GM23338 (cell line): ENCODE results near the gene OXCT1. TPM values are rescaled to one million over a fixed set of nuclear protein-coding genes. Genes with fewer than 3 reads are reported as not detected.

Experiments
- ATAC-seq: fragments of 200-7000 bp; cut with Tn5 transposase; 3 replicates; pipeline ENCODE4 v1.9.1; 2020
- DNase-seq: peaks from one replicate; pipeline ENCODE4 v3.0.0-alpha.2; 2015; ENCODE audit warnings: low spot score
- H2AFZ ChIP-seq: fragments of 200-600 bp; sonication (generic); 2 replicates; pipeline ENCODE4 v1.8.0; 2016; ENCODE audit warnings: antibody characterized with exemption, mild to moderate bottlenecking, moderate library complexity
- H3F3A ChIP-seq: fragments of 200-600 bp; sonication (generic); replicated peaks from 2 replicates; pipeline ENCODE4 v1.8.0; 2017; ENCODE audit warnings: antibody characterized with exemption, mixed run types, low read depth
- H3K27ac ChIP-seq: fragments of 200-600 bp; sonication (generic); 2 replicates; pipeline ENCODE4 v1.6.1; 2016; ENCODE audit warnings: low read depth
- H3K27me3 ChIP-seq: fragments of 200-600 bp; sonication (generic); 2 replicates; pipeline ENCODE4 v1.8.0; 2016; ENCODE audit warnings: mild to moderate bottlenecking, mixed run types, moderate library complexity; ENCODE audit not compliant: insufficient read depth
- H3K36me3 ChIP-seq: fragments of 200-600 bp; sonication (generic); 2 replicates; pipeline ENCODE4 v1.8.0; 2016; ENCODE audit warnings: mild to moderate bottlenecking; ENCODE audit not compliant: insufficient read depth
- H3K4me1 ChIP-seq: fragments of 200-600 bp; sonication (generic); 2 replicates; pipeline ENCODE4 v1.8.0; 2016; ENCODE audit warnings: mild to moderate bottlenecking, moderate library complexity; ENCODE audit not compliant: insufficient read depth
- H3K4me2 ChIP-seq: fragments of 200-600 bp; sonication (generic); 2 replicates; pipeline ENCODE4 v1.7.1; 2017; ENCODE audit warnings: mixed run types
- H3K4me3 ChIP-seq: fragments of 200-600 bp; sonication (generic); 2 replicates; pipeline ENCODE4 v1.6.1; 2016; ENCODE audit warnings: mixed run types
- H3K79me2 ChIP-seq: fragments of 200-600 bp; sonication (generic); replicated peaks from 2 replicates; pipeline ENCODE4 v1.8.0; 2017; ENCODE audit warnings: mild to moderate bottlenecking; ENCODE audit not compliant: insufficient read depth
- H3K9me2 ChIP-seq: fragments of 200-600 bp; sonication (generic); 2 replicates; pipeline ENCODE4 v1.8.0; 2017; ENCODE audit not compliant: insufficient read depth
- H4K20me1 ChIP-seq: fragments of 200-600 bp; sonication (generic); replicated peaks from 2 replicates; pipeline ENCODE4 v1.8.0; 2017; ENCODE audit warnings: mild to moderate bottlenecking; ENCODE audit not compliant: insufficient read depth
- H3K27ac Mint-ChIP-seq: 2 replicates; pipeline ENCODE4 v1.8.0; 2020; ENCODE audit warnings: inconsistent platforms, mild to moderate bottlenecking, moderate library complexity, mixed read lengths
- H3K27me3 Mint-ChIP-seq: 3 replicates; pipeline ENCODE4 v1.8.0; 2022; ENCODE audit warnings: low read depth, mild to moderate bottlenecking, moderate library complexity, mixed read lengths, inconsistent platforms; ENCODE audit not compliant: insufficient read depth, poor library complexity
- H3K36me3 Mint-ChIP-seq: 3 replicates; pipeline ENCODE4 v1.8.0; 2021; ENCODE audit warnings: low read depth, mild to moderate bottlenecking, inconsistent platforms, moderate library complexity, mixed read lengths
- H3K4me1 Mint-ChIP-seq: 3 replicates; pipeline ENCODE4 v1.8.0; 2020; ENCODE audit warnings: mild to moderate bottlenecking, inconsistent platforms, mixed read lengths
- H3K4me3 Mint-ChIP-seq: 3 replicates; pipeline ENCODE4 v1.8.0; 2021; ENCODE audit warnings: moderate library complexity, mild to moderate bottlenecking, inconsistent platforms, mixed read lengths
- H3K9me3 Mint-ChIP-seq: 3 replicates; pipeline ENCODE4 v1.8.0; 2020; ENCODE audit warnings: moderate library complexity, mild to moderate bottlenecking, inconsistent platforms, mixed read lengths
- CREB1 ChIP-seq: fragments of 250-450 bp; sonication (Bioruptor Pico); IDR thresholded peaks from 2 replicates; pipeline ENCODE4 v1.5.0; 2020; ENCODE audit warnings: low read depth, mild to moderate bottlenecking, moderate library complexity
- CTCF ChIP-seq, 2 experiments: fragments of 200-600 bp in 1 of 2; sonication (generic) in 1 of 2; conservative IDR thresholded peaks; 2 replicates each; pipeline versions ENCODE4 v1.5.1 to v1.6.1; 2016 to 2017; ENCODE audit warnings: antibody characterized with exemption in 2 of 2, low read depth in 2 of 2, mild to moderate bottlenecking in 2 of 2, moderate library complexity in 1 of 2
- ETS1 ChIP-seq: IDR thresholded peaks from 2 replicates; pipeline ENCODE4 v1.6.1; 2016; ENCODE audit warnings: antibody characterized with exemption
- EZH2 ChIP-seq: fragments of 200-600 bp; sonication (generic); IDR thresholded peaks from one replicate; pipeline ENCODE4 v1.8.0; 2017; ENCODE audit warnings: antibody characterized with exemption, mild to moderate bottlenecking, low read depth; ENCODE audit not compliant: unreplicated experiment
- EZH2phosphoT487 ChIP-seq: fragments of 200-600 bp; sonication (generic); IDR thresholded peaks from one replicate; pipeline ENCODE4 v1.8.1; 2018; ENCODE audit warnings: antibody characterized with exemption; ENCODE audit not compliant: unreplicated experiment
- JUNB ChIP-seq: IDR thresholded peaks from one replicate; pipeline ENCODE4 v1.6.1; 2016; ENCODE audit warnings: antibody characterized with exemption; ENCODE audit not compliant: unreplicated experiment
- NANOG ChIP-seq: IDR thresholded peaks from 2 replicates; pipeline ENCODE4 v1.6.1; 2016; ENCODE audit warnings: antibody characterized with exemption, borderline replicate concordance
- POLR2AphosphoS5 ChIP-seq: IDR thresholded peaks from 2 replicates; pipeline ENCODE4 v1.6.1; 2016; ENCODE audit warnings: antibody characterized with exemption, low read depth
- REST ChIP-seq: IDR thresholded peaks from one replicate; pipeline ENCODE4 v1.6.1; 2018; ENCODE audit warnings: antibody characterized with exemption; ENCODE audit not compliant: unreplicated experiment
- STAT1 ChIP-seq: IDR thresholded peaks from one replicate; pipeline ENCODE4 v1.6.1; 2016; ENCODE audit warnings: antibody characterized with exemption; ENCODE audit not compliant: unreplicated experiment
- ZNF114 ChIP-seq: fragments of 250-450 bp; sonication (Bioruptor Pico); IDR thresholded peaks from 2 replicates; pipeline ENCODE4 v1.5.0; 2020; ENCODE audit warnings: mild to moderate bottlenecking, moderate library complexity
- ZNF331 ChIP-seq: fragments of 250-450 bp; sonication (Bioruptor Pico); IDR thresholded peaks from 2 replicates; pipeline ENCODE4 v1.5.0; 2020; ENCODE audit warnings: low read depth, mild to moderate bottlenecking, moderate library complexity
- ZNF462 ChIP-seq: fragments of 250-450 bp; sonication (Bioruptor Pico); IDR thresholded peaks from 2 replicates; pipeline ENCODE4 v1.5.0; 2020; ENCODE audit warnings: mild to moderate bottlenecking, moderate library complexity
- polyA plus RNA-seq: library from polyadenylated mRNA; unstranded; fragments of >200 nt; fragmentation: Nextera tagmentation; extraction: Ambion mirVana; gene quantifications from 2 replicates; pipeline ENCODE4 v1.2.1, GENCODE V29; 2016
- total RNA-seq: library from RNA; depleted of rRNA; stranded (reverse); fragments of >200 nt; shearing (Covaris generic); gene quantifications from 2 replicates; pipeline ENCODE4 v1.2.3, GENCODE V29; 2014

Gene OXCT1
- total and polyA plus RNA-seq, 2 experiments from 2014 or later = 11.6 to 37.0 TPM

- Histone ChIP-seq H3K79me2 (no peaks in the 10 kb centered on the region), H3K9me2 (no peaks in the 10 kb centered on the region), H2AFZ (no peak overlapping the region), H3K27ac (no peak overlapping the region), H3K4me1 (no peaks in the 10 kb centered on the region), H3K36me3 (0 out of 2 replicates have a peak, but pooled peaks cover 7% of the 10 kb centered on the region), H3F3A (no peaks in the 10 kb centered on the region), H4K20me1 (peaks cover 5% of the 10 kb centered on the region), H3K4me2 (no peak overlapping the region), H3K4me3 (no peak overlapping the region), H3K27me3 (no peaks in the 10 kb centered on the region)
- TF ChIP-seq ZNF462 (CRISPR knock-in tag) (no peak), EZH2 (no peak), ZNF114 (CRISPR knock-in tag) (no peak), CTCF (conservative IDR thresholded peaks at IDR 0.05; ENCODE audit: low read depth in 2 of 2) (no peak), STAT1 (no peak), NANOG (no peak), ETS1 (no peak), EZH2phosphoT487 (no peak), JUNB (no peak), POLR2AphosphoS5 (no peak), REST (no peak), ZNF331 (CRISPR knock-in tag) (no peak), CREB1 (CRISPR knock-in tag) (no peak)
- Mint-ChIP-seq H3K27ac (no peak overlapping the region), H3K36me3 (peaks cover 12% of the 10 kb centered on the region), H3K4me1 (no peaks in the 10 kb centered on the region), H3K9me3 (no peaks in the 10 kb centered on the region), H3K27me3 (no peaks in the 10 kb centered on the region), H3K4me3 (no peak overlapping the region)
- ATAC-seq = no peak
- DNase-seq = no peak
These were observed 12.2 kb downstream of the OXCT1 start for GRCh38 chr5:41857989-41858388.
